ENCODE data around the gene SMIM8. TPM values are rescaled to one million over a fixed set of nuclear protein-coding genes. Genes with fewer than 3 reads are reported as not detected.

The SMIM8 gene
- total and polyA plus RNA-seq, 2 donors (not counting 1 experiment from before 2014, with no cell fraction given): 3.7 to 19.1 TPM

DNA sequence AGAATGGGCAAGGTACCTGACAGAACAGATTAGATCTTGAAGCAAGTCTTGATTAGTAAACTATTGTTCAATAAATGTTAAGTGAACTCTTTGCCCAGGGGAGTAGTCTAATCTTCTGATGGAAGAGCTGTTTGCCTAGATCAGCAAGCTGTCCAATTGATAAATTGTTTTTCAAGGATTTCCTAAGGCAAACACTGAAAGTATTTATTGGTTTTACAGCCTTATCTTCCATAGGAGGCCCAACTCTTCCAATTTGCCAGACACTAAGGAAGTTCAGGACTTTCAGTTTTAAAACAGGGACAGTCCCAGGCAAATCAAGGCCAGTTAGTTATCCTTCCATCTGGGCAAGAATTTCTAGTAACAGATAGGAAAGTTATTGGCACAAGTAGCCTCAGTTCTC is 20.4 kb downstream of the SMIM8 start:
- H3K27me3 ChIP-seq (replicated peaks in 1 of 4; ENCODE audit: control extremely low read depth in 1 of 4, control insufficient read depth in 3 of 4, insufficient read depth in 4 of 4, low read length in 3 of 4): no peaks in the 10 kb centered on the region
- H3K79me2 ChIP-seq (ENCODE audit: control insufficient read depth, insufficient read depth, low read length): no peaks in the 10 kb centered on the region
- H3K27ac Mint-ChIP-seq: no peak overlapping the region
- H3K36me3 ChIP-seq (replicated peaks in 1 of 2; ENCODE audit: control extremely low read depth in 1 of 2, control insufficient read depth in 1 of 2, extremely low read depth in 1 of 2, insufficient read depth in 2 of 2, low read length in 1 of 2): peaks cover 4 to 5% of the 10 kb centered on the region in 2 experiments
- no peaks in the 10 kb centered on the region for H3K9me3 ChIP-seq (ENCODE audit: control extremely low read depth in 1 of 3, control insufficient read depth in 2 of 3, insufficient read depth in 1 of 3, low read length in 2 of 3)
- H2AFZ ChIP-seq (ENCODE audit: insufficient read depth, low read depth, low read length, poor library complexity, severe bottlenecking): no peak overlapping the region
- H3K9me3 Mint-ChIP-seq (ENCODE audit: insufficient read depth): no peaks in the 10 kb centered on the region
- CTCF ChIA-PET: no interaction called here
- no peaks in the 10 kb centered on the region for H3K27me3 Mint-ChIP-seq
- no peak overlapping the region for H3K4me2 ChIP-seq (replicated peaks; ENCODE audit: low read depth, low read length, poor library complexity, severe bottlenecking)
- no peak overlapping the region for H3K4me3 Mint-ChIP-seq
- H3K4me3 ChIP-seq (ENCODE audit: control extremely low read depth in 1 of 5, extremely low read depth in 1 of 5, insufficient read depth in 1 of 5, low read depth in 2 of 5, low read length in 4 of 5): no peak overlapping the region
- POLR2A ChIA-PET: no interaction called here
- intact Hi-C loops (cut with micrococcal nuclease): no loop called here
- peaks cover 3% of the 10 kb centered on the region for H3K4me1 Mint-ChIP-seq
- DNase-seq: no peak
- ATAC-seq (ENCODE audit: low read depth): no peak
- H3K9ac ChIP-seq (ENCODE audit: low read length): no peak overlapping the region
- no peaks in the 10 kb centered on the region for H3K4me1 ChIP-seq (ENCODE audit: control insufficient read depth in 2 of 2, insufficient read depth in 2 of 2, low read length in 2 of 2)
- H3K27ac ChIP-seq (ENCODE audit: low read length in 2 of 2): no peak overlapping the region
- no peak for TF ChIP-seq EZH2 (IDR thresholded peaks at IDR 0.05; ENCODE audit: borderline replicate concordance, insufficient read depth, low read depth, low read length, poor library complexity, severe bottlenecking)
- TF ChIP-seq CTCF (IDR thresholded peaks at IDR 0.05): no peak
- H4K20me1 ChIP-seq (ENCODE audit: control insufficient read depth, insufficient read depth, low read length, poor library complexity, severe bottlenecking): no peaks in the 10 kb centered on the region

DNA sequence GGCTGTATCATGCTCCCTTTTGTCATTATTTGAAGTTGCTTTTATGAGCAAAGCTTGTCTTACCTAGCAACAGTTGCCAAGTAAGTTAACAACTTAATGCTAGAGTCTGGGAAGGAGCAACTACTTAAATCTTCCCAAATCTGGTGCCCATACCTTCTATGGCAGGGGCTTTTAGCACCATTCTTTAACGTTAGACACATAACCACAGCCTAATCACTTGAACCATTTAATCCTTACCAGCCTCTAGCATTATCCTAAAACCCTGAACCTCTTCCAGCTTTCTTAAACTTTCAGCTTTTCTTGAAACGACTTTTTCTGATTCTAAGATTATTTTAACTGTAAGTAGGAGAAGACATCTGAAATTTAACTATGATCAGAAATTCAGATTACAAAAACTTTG is 22.3 kb downstream of the SMIM8 start, which contains the start of gene C6orf163:
C6orf163 (plus strand) TSS at position 83 of the 400 bp plus-strand sequence; CDS start at position 370, 287 bp downstream.
- 90% methylated on average over 1 of the region's 2 CpGs for WGBS (ENCODE audit: insufficient coverage)
- CTCF ChIA-PET: interaction anchor here (1.0 to 1.2 kb wide), 2 partner anchors 12 to 206 kb away, joined by 3 read pairs; no protein-coding TSS in a partner anchor

More for the DNA sequence above, 22.3 kb downstream of the SMIM8 start, which contains the start of gene C6orf163:
- POLR2A ChIA-PET: no interaction called here
- Mint-ChIP-seq H3K9me3 (ENCODE audit: insufficient read depth) (no peaks in the 10 kb centered on the region), H3K4me1 (peaks cover 3% of the 10 kb centered on the region), H3K4me3 (no peak within 1 kb of the TSS), H3K27me3 (no peaks in the 10 kb centered on the region), H3K27ac (no peak within 1 kb of the TSS)
- Histone ChIP-seq H4K20me1 (ENCODE audit: control insufficient read depth, insufficient read depth, low read length, poor library complexity, severe bottlenecking) (no peaks in the 10 kb centered on the region), H2AFZ (ENCODE audit: insufficient read depth, low read depth, low read length, poor library complexity, severe bottlenecking) (no peak within 1 kb of the TSS), H3K4me3 (ENCODE audit: control extremely low read depth in 1 of 5, extremely low read depth in 1 of 5, insufficient read depth in 1 of 5, low read depth in 2 of 5, low read length in 4 of 5) (no peak within 1 kb of the TSS), H3K79me2 (ENCODE audit: control insufficient read depth, insufficient read depth, low read length) (no peaks in the 10 kb centered on the region), H3K4me2 (replicated peaks; ENCODE audit: low read depth, low read length, poor library complexity, severe bottlenecking) (no peak within 1 kb of the TSS), H3K9me3 (ENCODE audit: control extremely low read depth in 1 of 3, control insufficient read depth in 2 of 3, insufficient read depth in 1 of 3, low read length in 2 of 3) (no peaks in the 10 kb centered on the region), H3K36me3 (replicated peaks in 1 of 2; ENCODE audit: control extremely low read depth in 1 of 2, control insufficient read depth in 1 of 2, extremely low read depth in 1 of 2, insufficient read depth in 2 of 2, low read length in 1 of 2) (peaks cover 4 to 5% of the 10 kb centered on the region in 2 experiments), H3K27me3 (replicated peaks in 1 of 4; ENCODE audit: control extremely low read depth in 1 of 4, control insufficient read depth in 3 of 4, insufficient read depth in 4 of 4, low read length in 3 of 4) (no peaks in the 10 kb centered on the region), H3K27ac (ENCODE audit: low read length in 2 of 2) (no peak within 1 kb of the TSS), H3K9ac (ENCODE audit: low read length) (no peak within 1 kb of the TSS), H3K4me1 (ENCODE audit: control insufficient read depth in 2 of 2, insufficient read depth in 2 of 2, low read length in 2 of 2) (no peaks in the 10 kb centered on the region)
- no peak for ATAC-seq (ENCODE audit: low read depth)
- TF ChIP-seq EZH2 (IDR thresholded peaks at IDR 0.05; ENCODE audit: borderline replicate concordance, insufficient read depth, low read depth, low read length, poor library complexity, severe bottlenecking): no peak
- TF ChIP-seq CTCF (IDR thresholded peaks at IDR 0.05): no peak
- intact Hi-C loops (cut with micrococcal nuclease): no loop called here
- DNase-seq: no peak
